Endothelial cell of umbilical vein (primary cell): ENCODE measurements around the gene ARFGEF3. TPM values are rescaled to one million over a fixed set of nuclear protein-coding genes. Genes with fewer than 3 reads are reported as not detected.

ENCODE experiments used
- BruUV-seq: library from RNA; stranded (reverse); fragments of 400-500 nt; replicated peaks from 2 replicates; lab custom pipeline; 2021; lab: Mats Ljungman, UMichigan
- CTCF ChIA-PET: fragments of 300-600, 350-600 bp; sonication (Branson Sonifier 250); formaldehyde crosslinking; loops from one replicate; lab custom pipeline; 2021; ENCODE audit warnings: antibody characterized with exemption, inconsistent platforms; lab: Charles Lee
- POLR2A ChIA-PET: fragments of 300-600, 350-600 bp; sonication (Branson Sonifier 250); formaldehyde crosslinking; loops from one replicate; lab custom pipeline; 2021; ENCODE audit warnings: antibody characterized with exemption, inconsistent platforms; lab: Charles Lee
- DNase-seq: peaks from one replicate; pipeline ENCODE4 v3.0.0-alpha.2; 2011; ENCODE audit warnings: low read depth, low spot score
- FAIRE-seq: peaks from 2 replicates; lab custom pipeline; 2011; peaks lifted over from hg19 to GRCh38; lab: Jason Lieb, UNC
- H2AFZ ChIP-seq: 2 replicates; pipeline ENCODE4 v1.6.0; 2012; ENCODE audit warnings: low read depth, low read length, control low read depth, inconsistent platforms
- H3K27ac ChIP-seq: 2 replicates; pipeline ENCODE4 v1.5.1; 2011; ENCODE audit warnings: low read depth, mild to moderate bottlenecking, control low read depth, low read length, moderate library complexity; ENCODE audit not compliant: insufficient read depth
- H3K27me3 ChIP-seq, 2 experiments: 2 replicates each; pipeline versions ENCODE4 v1.6.0 to v1.6.1; 2011; ENCODE audit warnings: low read length in 2 of 2, mixed read lengths in 1 of 2; ENCODE audit not compliant: control insufficient read depth in 2 of 2, insufficient read depth in 2 of 2
- H3K36me3 ChIP-seq, 2 experiments: 2 replicates in 1 of 2; 3 replicates in 1 of 2; pipeline ENCODE4 v1.5.1; 2011; ENCODE audit warnings: low read length in 2 of 2, mild to moderate bottlenecking in 1 of 2, moderate library complexity in 1 of 2; ENCODE audit not compliant: control insufficient read depth in 2 of 2, insufficient read depth in 2 of 2; ENCODE audit errors: extremely low read depth in 1 of 2
- H3K4me1 ChIP-seq: 3 replicates; pipeline ENCODE4 v1.5.1; 2011; ENCODE audit warnings: mild to moderate bottlenecking, low read length; ENCODE audit not compliant: control insufficient read depth, insufficient read depth; ENCODE audit errors: extremely low read depth
- H3K4me2 ChIP-seq: 2 replicates; pipeline ENCODE4 v1.6.1; 2011; ENCODE audit warnings: low read length, control low read depth, mixed read lengths; ENCODE audit not compliant: insufficient read depth
- H3K4me3 ChIP-seq, 3 experiments: fragments of 200-600 bp in 1 of 3; sonication (generic), shearing (Covaris generic) in 1 of 3; replicated peaks in 1 of 3; 2 replicates each; pipeline ENCODE4 v1.5.1; 2011 to 2016; ENCODE audit warnings: control low read depth in 3 of 3, low read length in 3 of 3, mild to moderate bottlenecking in 2 of 3, inconsistent platforms in 1 of 3, low read depth in 1 of 3, moderate library complexity in 1 of 3; ENCODE audit not compliant: insufficient read depth in 1 of 3
- H3K79me2 ChIP-seq: 2 replicates; pipeline ENCODE4 v1.6.0; 2012; ENCODE audit warnings: low read length, inconsistent platforms; ENCODE audit not compliant: control insufficient read depth, insufficient read depth
- H3K9ac ChIP-seq: replicated peaks from 2 replicates; pipeline ENCODE3; 2011; ENCODE audit warnings: low read length, control low read depth; ENCODE audit not compliant: insufficient read depth; ENCODE audit errors: extremely low read depth
- H3K9me1 ChIP-seq: replicated peaks from 3 replicates; pipeline ENCODE4 v1.6.0; 2011; ENCODE audit warnings: mild to moderate bottlenecking, low read length; ENCODE audit not compliant: control insufficient read depth, insufficient read depth; ENCODE audit errors: extremely low read depth
- H3K9me3 ChIP-seq: replicated peaks from 2 replicates; pipeline ENCODE4 v1.5.1; 2012; ENCODE audit warnings: low read length, inconsistent platforms; ENCODE audit not compliant: control insufficient read depth, insufficient read depth
- H4K20me1 ChIP-seq: replicated peaks from 2 replicates; pipeline ENCODE3; 2011; ENCODE audit warnings: mild to moderate bottlenecking, low read length; ENCODE audit not compliant: control insufficient read depth, insufficient read depth; ENCODE audit errors: extremely low read depth
- EZH2 ChIP-seq: IDR thresholded peaks from 2 replicates; pipeline ENCODE4 v1.6.1; 2012; ENCODE audit warnings: borderline replicate concordance, low read depth, mild to moderate bottlenecking, moderate library complexity, low read length, inconsistent platforms; ENCODE audit not compliant: severe bottlenecking
- FOS ChIP-seq: IDR thresholded peaks from 2 replicates; pipeline ENCODE4 v1.6.1; 2011; ENCODE audit warnings: mild to moderate bottlenecking, low read length, moderate library complexity, borderline replicate concordance; ENCODE audit not compliant: insufficient read depth
- JUN ChIP-seq: IDR thresholded peaks from 2 replicates; pipeline ENCODE4 v1.6.1; 2011; ENCODE audit warnings: borderline replicate concordance, low read depth; ENCODE audit not compliant: insufficient read length, insufficient read depth
- MYC ChIP-seq: IDR thresholded peaks from one replicate; pipeline ENCODE4 v1.6.1; 2011; ENCODE audit warnings: mild to moderate bottlenecking, low read depth, low read length
- POLR2A ChIP-seq: IDR thresholded peaks from 2 replicates; pipeline ENCODE4 v1.6.1; 2012; ENCODE audit warnings: low read depth, mild to moderate bottlenecking, control low read depth, low read length
- POLR2AphosphoS5 ChIP-seq: IDR thresholded peaks from 2 replicates; pipeline ENCODE4 v1.6.1; 2012; ENCODE audit warnings: low read depth, mild to moderate bottlenecking, control low read depth, low read length, moderate library complexity; ENCODE audit not compliant: insufficient read depth
- dilution Hi-C: fragments of 300-500 bp; cut with MboI; formaldehyde crosslinking; loops from one replicate; pipeline ENCODE4 v1.15.0; 2019; ENCODE audit warnings: low sequenced_read_pairs; ENCODE audit not compliant: extremely low pct_ligation_motif_present
- intact Hi-C: fragments of 100-400 bp; cut with micrococcal nuclease; formaldehyde crosslinking; loops from one replicate; pipeline ENCODE4 v1.10.0; 2022
- polyA plus RNA-seq, 4 experiments: library from polyadenylated mRNA; depleted of rRNA in 3 of 4; stranded (reverse) in 3 of 4; unstranded in 1 of 4; fragments of >200 nt; gene quantifications; 2 replicates each; pipeline versions ENCODE4 v1.2.1 to v1.2.3, GENCODE V29; 2011 to 2012; ENCODE audit warnings: missing spikeins in 1 of 4
- total RNA-seq: library from RNA; stranded (reverse); gene quantifications from 2 replicates; pipeline ENCODE4 v1.2.3, GENCODE V29; 2021
- TF ChIP-seq, protein P1 (sequence below): IDR thresholded peaks from 2 replicates; pipeline ENCODE4 v1.6.1; 2011; ENCODE audit not compliant: insufficient read depth, insufficient read length
- TF ChIP-seq, protein P2 (sequence below), 2 donors: IDR thresholded peaks; 1 replicate in 1 of 2; 2 replicates in 1 of 2; pipeline ENCODE4 v1.5.1; 2011; ENCODE audit warnings: low read length in 2 of 2, mild to moderate bottlenecking in 2 of 2, moderate library complexity in 2 of 2, control low read depth in 1 of 2, inconsistent platforms in 1 of 2, low read depth in 1 of 2; ENCODE audit not compliant: insufficient read depth in 1 of 2; ENCODE audit errors: extremely low read depth in 1 of 2

ARFGEF3 gene
- total and polyA plus RNA-seq, 2 donors (not counting 3 experiments of a cell fraction or from before 2014, with no cell fraction given), result 1.3 to 7.3 TPM

DNA sequence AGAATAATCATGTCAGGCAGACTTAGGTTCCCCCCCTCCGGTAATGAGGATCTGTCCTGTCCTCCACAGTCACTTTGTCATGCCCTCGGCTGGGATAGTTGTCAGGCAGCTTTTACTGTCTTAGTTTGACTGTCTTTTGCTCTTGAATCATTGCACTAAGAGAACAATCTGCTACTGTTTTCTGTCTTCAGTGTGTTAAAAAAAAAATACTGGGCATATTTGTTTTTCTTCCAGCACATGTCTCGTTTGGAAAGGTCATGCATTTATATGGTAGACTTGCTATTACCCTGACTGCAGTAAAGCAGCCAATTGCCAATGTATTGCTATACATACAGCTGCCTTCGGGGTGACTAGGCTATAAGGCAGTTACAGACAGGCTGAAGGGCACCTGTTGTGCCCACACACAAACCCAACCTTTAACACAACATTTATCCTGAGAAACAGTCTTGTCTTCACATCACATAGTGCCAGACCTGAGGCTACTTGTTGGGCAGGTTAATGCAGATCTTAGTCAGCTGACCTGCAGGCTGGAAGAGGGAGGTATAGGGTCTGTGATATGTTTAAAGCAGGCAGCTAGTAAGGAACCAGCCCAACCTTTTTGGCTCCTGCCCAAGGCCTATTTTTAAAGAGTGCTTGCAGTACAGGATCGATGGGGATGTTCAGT lies 26.7 kb downstream of the ARFGEF3 start:
- DNase-seq (no peak), FAIRE-seq (no peak)
- no peak overlapping the region for H2AFZ ChIP-seq
- no peak overlapping the region for H3K27ac ChIP-seq
- CTCF ChIA-PET, result no interaction called here
- H3K79me2 ChIP-seq, result no peaks in the 10 kb centered on the region
- no peak overlapping the region for H3K4me3 ChIP-seq
- no TSS peak for BruUV-seq
- H3K36me3 ChIP-seq, result no peaks in the 10 kb centered on the region
- H3K4me1 ChIP-seq, result no peaks in the 10 kb centered on the region
- H3K4me2 ChIP-seq, result no peak overlapping the region
- H4K20me1 ChIP-seq, result no peaks in the 10 kb centered on the region
- H3K27me3 ChIP-seq, result no peaks in the 10 kb centered on the region
- H3K9me3 ChIP-seq, result no peaks in the 10 kb centered on the region
- dilution Hi-C loops (no loop called here), intact Hi-C loops (no loop called here)
- no peak for TF ChIP-seq JUN
- TF ChIP-seq MYC, result no peak
- no peak for TF ChIP-seq POLR2A
- no peak for TF ChIP-seq POLR2AphosphoS5
- no peak for TF ChIP-seq FOS
- TF ChIP-seq, protein P1, sequence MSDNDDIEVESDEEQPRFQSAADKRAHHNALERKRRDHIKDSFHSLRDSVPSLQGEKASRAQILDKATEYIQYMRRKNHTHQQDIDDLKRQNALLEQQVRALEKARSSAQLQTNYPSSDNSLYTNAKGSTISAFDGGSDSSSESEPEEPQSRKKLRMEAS, result no peak
- TF ChIP-seq, protein P2, sequence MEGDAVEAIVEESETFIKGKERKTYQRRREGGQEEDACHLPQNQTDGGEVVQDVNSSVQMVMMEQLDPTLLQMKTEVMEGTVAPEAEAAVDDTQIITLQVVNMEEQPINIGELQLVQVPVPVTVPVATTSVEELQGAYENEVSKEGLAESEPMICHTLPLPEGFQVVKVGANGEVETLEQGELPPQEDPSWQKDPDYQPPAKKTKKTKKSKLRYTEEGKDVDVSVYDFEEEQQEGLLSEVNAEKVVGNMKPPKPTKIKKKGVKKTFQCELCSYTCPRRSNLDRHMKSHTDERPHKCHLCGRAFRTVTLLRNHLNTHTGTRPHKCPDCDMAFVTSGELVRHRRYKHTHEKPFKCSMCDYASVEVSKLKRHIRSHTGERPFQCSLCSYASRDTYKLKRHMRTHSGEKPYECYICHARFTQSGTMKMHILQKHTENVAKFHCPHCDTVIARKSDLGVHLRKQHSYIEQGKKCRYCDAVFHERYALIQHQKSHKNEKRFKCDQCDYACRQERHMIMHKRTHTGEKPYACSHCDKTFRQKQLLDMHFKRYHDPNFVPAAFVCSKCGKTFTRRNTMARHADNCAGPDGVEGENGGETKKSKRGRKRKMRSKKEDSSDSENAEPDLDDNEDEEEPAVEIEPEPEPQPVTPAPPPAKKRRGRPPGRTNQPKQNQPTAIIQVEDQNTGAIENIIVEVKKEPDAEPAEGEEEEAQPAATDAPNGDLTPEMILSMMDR (IDR thresholded peaks at IDR 0.05; ENCODE audit: extremely low read depth in 1 of 2, insufficient read depth in 1 of 2, low read depth in 1 of 2, low read length in 2 of 2), result no peak
- no peak for TF ChIP-seq EZH2
- H3K9ac ChIP-seq, result no peak overlapping the region
- POLR2A ChIA-PET, result no interaction called here
- H3K9me1 ChIP-seq, result no peaks in the 10 kb centered on the region
